K562 (cell line): ENCODE measurements around the gene ZRANB1. TPM values are rescaled to one million over a fixed set of nuclear protein-coding genes. Genes with fewer than 3 reads are reported as not detected.

Source experiments
- ATAC-seq: fragments of 200-7000 bp; cut with Tn5 transposase; 3 replicates; pipeline ENCODE4 v1.9.1; 2020; ENCODE audit warnings: moderate library complexity
- BruUV-seq: library from RNA; stranded (reverse); fragments of 400-500 nt; replicated peaks from 2 replicates; lab custom pipeline; 2021; lab: Mats Ljungman, UMichigan
- CTCF ChIA-PET: fragments of 300-600 bp; formaldehyde crosslinking; extraction: SDS; loops from one replicate; lab custom pipeline; 2021; ENCODE audit warnings: low intra/inter-chr PET ratio; lab: Yijun Ruan, JAX
- POLR2A ChIA-PET: fragments of 300-600, 350-650 bp; sonication (Branson Sonifier 250); formaldehyde crosslinking; extraction: SDS; loops from one replicate; lab custom pipeline; 2021; ENCODE audit warnings: antibody characterized with exemption, inconsistent platforms; lab: Yijun Ruan, JAX
- DNase-seq, 4 experiments: peaks; one replicate each; pipeline versions ENCODE4 v3.0.0 to v3.0.0-alpha.2; 2011 to 2018; ENCODE audit warnings: low spot score in 3 of 4, mixed read lengths in 3 of 4; ENCODE audit errors: extremely low read depth in 1 of 4
- FAIRE-seq: peaks from 2 replicates; lab custom pipeline; 2011; peaks lifted over from hg19 to GRCh38; lab: Jason Lieb, UNC
- H2AFZ ChIP-seq: 2 replicates; pipeline ENCODE4 v1.6.0; 2011; ENCODE audit warnings: low read depth, low read length, control low read depth, inconsistent platforms
- H3K27ac ChIP-seq: fragments of 200-600 bp; 3 replicates; pipeline ENCODE4 v1.8.0; 2011; ENCODE audit warnings: low read depth, mild to moderate bottlenecking, control low read depth, inconsistent platforms, low read length, moderate library complexity, mixed read lengths; ENCODE audit errors: extremely low read depth
- H3K27me3 ChIP-seq, 2 experiments: fragments of 300-600 bp in 1 of 2; 2 replicates in 1 of 2; 3 replicates in 1 of 2; pipeline versions ENCODE4 v1.6.0 to v1.8.0; 2011; ENCODE audit warnings: inconsistent platforms in 2 of 2, low read length in 2 of 2, mild to moderate bottlenecking in 1 of 2, mixed read lengths in 1 of 2, moderate library complexity in 1 of 2; ENCODE audit not compliant: control insufficient read depth in 2 of 2, insufficient read depth in 2 of 2
- H3K36me3 ChIP-seq: fragments of 300-600 bp; 3 replicates; pipeline ENCODE4 v1.8.0; 2011; ENCODE audit warnings: mild to moderate bottlenecking, low read length, inconsistent platforms; ENCODE audit not compliant: control insufficient read depth, insufficient read depth
- H3K4me1 ChIP-seq, 2 experiments: fragments of 200-600 bp in 1 of 2; replicated peaks in 1 of 2; 2 replicates in 1 of 2; 3 replicates in 1 of 2; pipeline versions ENCODE4 v1.5.1 to v1.8.0; 2011; ENCODE audit warnings: inconsistent platforms in 2 of 2, low read length in 2 of 2, mild to moderate bottlenecking in 1 of 2, mixed read lengths in 1 of 2, moderate library complexity in 1 of 2; ENCODE audit not compliant: control insufficient read depth in 2 of 2, insufficient read depth in 2 of 2
- H3K4me2 ChIP-seq: 2 replicates; pipeline ENCODE4 v1.6.1; 2011; ENCODE audit warnings: low read length, control low read depth, inconsistent platforms, mixed read lengths; ENCODE audit not compliant: insufficient read depth
- H3K4me3 ChIP-seq: fragments of 200-600 bp; sonication (generic), shearing (Covaris generic); 2 replicates; pipeline ENCODE4 v1.5.1; 2016; ENCODE audit warnings: control low read depth, inconsistent platforms
- H3K79me2 ChIP-seq: fragments of 200-600 bp; 3 replicates; pipeline ENCODE4 v1.8.0; 2011; ENCODE audit warnings: low read length, inconsistent platforms; ENCODE audit not compliant: control insufficient read depth, insufficient read depth
- H3K9ac ChIP-seq, 2 experiments: 2 replicates each; pipeline versions ENCODE4 v1.6.0 to v1.6.1; 2011; ENCODE audit warnings: low read depth in 2 of 2, low read length in 2 of 2, control low read depth in 1 of 2, inconsistent platforms in 1 of 2, mild to moderate bottlenecking in 1 of 2, mixed read lengths in 1 of 2; ENCODE audit not compliant: insufficient read depth in 1 of 2
- H3K9me1 ChIP-seq: one replicate; pipeline ENCODE4 v1.6.0; 2011; ENCODE audit warnings: inconsistent platforms, mild to moderate bottlenecking, low read length, moderate library complexity; ENCODE audit not compliant: control insufficient read depth, insufficient read depth
- H3K9me3 ChIP-seq: replicated peaks from 2 replicates; pipeline ENCODE4 v1.5.1; 2011; ENCODE audit warnings: low read depth, low read length, inconsistent platforms; ENCODE audit not compliant: control insufficient read depth, insufficient read depth
- H4K20me1 ChIP-seq: replicated peaks from 2 replicates; pipeline ENCODE4 v1.6.1; 2011; ENCODE audit warnings: low read length, inconsistent platforms, mixed read lengths; ENCODE audit not compliant: control insufficient read depth, insufficient read depth
- ARNT ChIP-seq, 2 experiments: fragments of 450-650 bp; IDR thresholded peaks; 2 replicates each; pipeline ENCODE4 v1.6.1; 2016; ENCODE audit warnings: mild to moderate bottlenecking in 1 of 2
- CBFB ChIP-seq: sonication (generic); formaldehyde crosslinking; IDR thresholded peaks from 2 replicates; pipeline ENCODE4 v1.4.0; 2020; ENCODE audit warnings: mild to moderate bottlenecking, missing genetic modification reagents
- CCNT2 ChIP-seq: IDR thresholded peaks from 2 replicates; pipeline ENCODE4 v1.6.1; 2011; ENCODE audit warnings: borderline replicate concordance, low read depth, mild to moderate bottlenecking, moderate library complexity, mixed read lengths, low read length; ENCODE audit not compliant: insufficient read length; ENCODE audit errors: extremely low read depth
- ELF2 ChIP-seq: fragments of 250-450 bp; sonication (Bioruptor Pico); IDR thresholded peaks from 2 replicates; pipeline ENCODE4 v1.5.0; 2021; ENCODE audit warnings: mild to moderate bottlenecking
- KLF13 ChIP-seq: fragments of 450-650 bp; IDR thresholded peaks from 2 replicates; pipeline ENCODE4 v1.6.1; 2016; ENCODE audit warnings: missing genetic modification characterization, low read depth, mild to moderate bottlenecking, missing compliant biosample characterization, moderate library complexity, borderline replicate concordance
- KLF16 ChIP-seq: IDR thresholded peaks from 2 replicates; pipeline ENCODE4 v1.6.1; 2016; ENCODE audit warnings: antibody characterized with exemption
- LEF1 ChIP-seq: fragments of 450-650 bp; IDR thresholded peaks from 2 replicates; pipeline ENCODE4 v1.6.1; 2016; ENCODE audit warnings: mild to moderate bottlenecking
- NR1H2 ChIP-seq: sonication (generic); formaldehyde crosslinking; IDR thresholded peaks from 2 replicates; pipeline ENCODE4 v1.4.0; 2020; ENCODE audit warnings: mild to moderate bottlenecking, missing genetic modification reagents
- PHF21A ChIP-seq: fragments of 450-650 bp; IDR thresholded peaks from 2 replicates; pipeline ENCODE4 v1.6.1; 2017; ENCODE audit warnings: low read depth, borderline replicate concordance
- POLR3G ChIP-seq: IDR thresholded peaks from 2 replicates; pipeline ENCODE4 v1.6.1; 2011; ENCODE audit not compliant: insufficient read length, insufficient replicate concordance; ENCODE audit errors: extremely low read depth
- RFX7 ChIP-seq: fragments of 250-450 bp; sonication (Bioruptor Pico); IDR thresholded peaks from 2 replicates; pipeline ENCODE4 v1.5.1; 2021; ENCODE audit warnings: mild to moderate bottlenecking
- SP2 ChIP-seq: IDR thresholded peaks from 2 replicates; pipeline ENCODE4 v1.6.1; 2011; ENCODE audit warnings: mild to moderate bottlenecking, low read depth, low read length, moderate library complexity; ENCODE audit not compliant: poor library complexity, severe bottlenecking; ENCODE audit errors: extremely low read depth
- ZFP1 ChIP-seq: fragments of 450-650 bp; formaldehyde crosslinking; IDR thresholded peaks from 2 replicates; pipeline ENCODE4 v1.4.0; 2020; ENCODE audit warnings: mild to moderate bottlenecking, mixed read lengths
- ZNF184 ChIP-seq: sonication (generic); formaldehyde crosslinking; IDR thresholded peaks from 2 replicates; pipeline ENCODE4 v1.5.0; 2020; ENCODE audit warnings: missing genetic modification reagents
- ZNF408 ChIP-seq: fragments of 250-450 bp; sonication (Bioruptor Pico); IDR thresholded peaks from 2 replicates; pipeline ENCODE4 v1.4.0; 2020; ENCODE audit warnings: low read depth, mild to moderate bottlenecking, moderate library complexity
- ZNF431 ChIP-seq: sonication (generic); formaldehyde crosslinking; IDR thresholded peaks from 2 replicates; pipeline ENCODE4 v1.8.0; 2022; ENCODE audit warnings: mild to moderate bottlenecking, missing genetic modification reagents
- ZNF644 ChIP-seq: fragments of 200-800 bp; sonication (Bioruptor generic); IDR thresholded peaks from 2 replicates; pipeline ENCODE4 v1.6.1; 2016; ENCODE audit warnings: low read depth, missing genetic modification characterization, missing compliant biosample characterization
- WGBS: fragments of 100-300 bp; shearing (Covaris generic); methylation state at CpG from one replicate; pipeline ENCODE4 v1.1.6; 2016; ENCODE audit warnings: low coverage, mixed read lengths; ENCODE audit not compliant: insufficient coverage; ENCODE audit errors: missing lambda C conversion rate; 5-methylcytosine and 5-hydroxymethylcytosine counted together
- in situ Hi-C: fragments of 300-500 bp; cut with MboI; formaldehyde crosslinking; loops from 4 replicates; pipeline ENCODE4 v1.15.0; 2018; ENCODE audit warnings: inconsistent platforms, mixed read lengths
- intact Hi-C: fragments of 100-400 bp; cut with micrococcal nuclease; formaldehyde crosslinking; loops from 2 replicates; pipeline ENCODE4 v1.14.2; 2022
- polyA plus RNA-seq, 8 experiments: library from polyadenylated mRNA; depleted of rRNA in 4 of 8; stranded (reverse) in 5 of 8; unstranded in 3 of 8; fragments of >200 nt; fragmentation: Nextera tagmentation in 2 of 8; fragmentation: Illumina TruSeq in 1 of 8; extraction: Ambion mirVana in 2 of 8; extraction: Trizol in 1 of 8; gene quantifications; 2 replicates each; pipeline versions ENCODE4 v1.2.1 to v1.2.3, GENCODE V29; 2011 to 2014; ENCODE audit warnings: inconsistent platforms in 1 of 8, missing spikeins in 1 of 8
- total RNA-seq, 7 experiments: library from RNA; depleted of rRNA in 6 of 7; stranded (reverse); fragments of >200 nt in 6 of 7; fragmentation: Illumina TruSeq in 2 of 7; extraction: Trizol in 2 of 7; gene quantifications; 2 replicates each; pipeline versions ENCODE4 v1.2.1 to v1.2.3, GENCODE V29; 2011 to 2021; ENCODE audit warnings: low replicate concordance in 1 of 7
- TF ChIP-seq, protein P1 (sequence below): fragments of 250-450 bp; sonication (Bioruptor Pico); IDR thresholded peaks from 2 replicates; pipeline ENCODE4 v1.5.0; 2020; ENCODE audit warnings: mild to moderate bottlenecking, borderline replicate concordance
- TF ChIP-seq, protein P2 (sequence below): sonication (generic); formaldehyde crosslinking; IDR thresholded peaks from 2 replicates; pipeline ENCODE4 v1.8.1; 2023; ENCODE audit warnings: mild to moderate bottlenecking, missing genetic modification reagents
- TF ChIP-seq, protein P3 (sequence below): sonication (generic); formaldehyde crosslinking; IDR thresholded peaks from 2 replicates; pipeline ENCODE4 v1.8.0; 2022; ENCODE audit warnings: mild to moderate bottlenecking, low read depth, missing genetic modification reagents

ZRANB1 gene
- total and polyA plus RNA-seq, 9 of the 15 experiments (the other 6 are each of a cell fraction or from before 2014, with no cell fraction given) = 0.07 to 1.1 (median 0.64) TPM

DNA sequence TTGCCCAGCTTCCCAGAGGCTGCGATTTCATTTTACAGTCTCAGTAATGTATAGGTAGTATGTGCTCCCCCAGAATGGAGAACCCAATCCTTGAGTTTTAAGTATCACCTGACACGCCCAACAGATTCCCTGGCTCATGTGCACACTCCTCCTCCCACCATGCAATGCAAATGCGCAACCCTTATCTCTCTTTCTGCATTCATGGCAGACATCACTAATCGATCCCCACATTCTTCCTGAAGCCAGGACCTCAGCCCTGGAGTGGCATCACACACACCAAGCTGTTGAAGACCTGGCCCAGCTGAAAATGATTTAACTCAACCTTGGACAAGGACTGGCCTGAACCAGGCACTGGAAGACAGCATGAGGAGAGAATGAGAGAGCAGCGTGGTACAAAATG, 68.4 kb downstream of the ZRANB1 start:
- BruUV-seq = no TSS peak
- no peaks in the 10 kb centered on the region for H3K9me3 ChIP-seq
- ATAC-seq (no peak), FAIRE-seq (no peak), DNase-seq (no peak)
- no peaks in the 10 kb centered on the region for H3K79me2 ChIP-seq
- no peak overlapping the region for H3K4me3 ChIP-seq
- TF ChIP-seq ZNF408 (CRISPR knock-in tag) (no peak), PHF21A (no peak), CBFB (CRISPR knock-in tag) (no peak), POLR3G (no peak), LEF1 (no peak), KLF16 (no peak), ZNF644 (tag) (no peak), CCNT2 (no peak), ARNT (IDR thresholded peaks at IDR 0.05) (no peak), KLF13 (tag) (no peak), ZNF184 (CRISPR knock-in tag) (no peak), ZFP1 (CRISPR knock-in tag) (no peak), RFX7 (CRISPR knock-in tag) (no peak), SP2 (no peak), ELF2 (CRISPR knock-in tag) (no peak), NR1H2 (CRISPR knock-in tag) (no peak), ZNF431 (CRISPR knock-in tag) (no peak)
- TF ChIP-seq, protein P1, sequence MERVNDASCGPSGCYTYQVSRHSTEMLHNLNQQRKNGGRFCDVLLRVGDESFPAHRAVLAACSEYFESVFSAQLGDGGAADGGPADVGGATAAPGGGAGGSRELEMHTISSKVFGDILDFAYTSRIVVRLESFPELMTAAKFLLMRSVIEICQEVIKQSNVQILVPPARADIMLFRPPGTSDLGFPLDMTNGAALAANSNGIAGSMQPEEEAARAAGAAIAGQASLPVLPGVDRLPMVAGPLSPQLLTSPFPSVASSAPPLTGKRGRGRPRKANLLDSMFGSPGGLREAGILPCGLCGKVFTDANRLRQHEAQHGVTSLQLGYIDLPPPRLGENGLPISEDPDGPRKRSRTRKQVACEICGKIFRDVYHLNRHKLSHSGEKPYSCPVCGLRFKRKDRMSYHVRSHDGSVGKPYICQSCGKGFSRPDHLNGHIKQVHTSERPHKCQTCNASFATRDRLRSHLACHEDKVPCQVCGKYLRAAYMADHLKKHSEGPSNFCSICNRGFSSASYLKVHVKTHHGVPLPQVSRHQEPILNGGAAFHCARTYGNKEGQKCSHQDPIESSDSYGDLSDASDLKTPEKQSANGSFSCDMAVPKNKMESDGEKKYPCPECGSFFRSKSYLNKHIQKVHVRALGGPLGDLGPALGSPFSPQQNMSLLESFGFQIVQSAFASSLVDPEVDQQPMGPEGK (CRISPR knock-in tag) = no peak
- TF ChIP-seq, protein P2, sequence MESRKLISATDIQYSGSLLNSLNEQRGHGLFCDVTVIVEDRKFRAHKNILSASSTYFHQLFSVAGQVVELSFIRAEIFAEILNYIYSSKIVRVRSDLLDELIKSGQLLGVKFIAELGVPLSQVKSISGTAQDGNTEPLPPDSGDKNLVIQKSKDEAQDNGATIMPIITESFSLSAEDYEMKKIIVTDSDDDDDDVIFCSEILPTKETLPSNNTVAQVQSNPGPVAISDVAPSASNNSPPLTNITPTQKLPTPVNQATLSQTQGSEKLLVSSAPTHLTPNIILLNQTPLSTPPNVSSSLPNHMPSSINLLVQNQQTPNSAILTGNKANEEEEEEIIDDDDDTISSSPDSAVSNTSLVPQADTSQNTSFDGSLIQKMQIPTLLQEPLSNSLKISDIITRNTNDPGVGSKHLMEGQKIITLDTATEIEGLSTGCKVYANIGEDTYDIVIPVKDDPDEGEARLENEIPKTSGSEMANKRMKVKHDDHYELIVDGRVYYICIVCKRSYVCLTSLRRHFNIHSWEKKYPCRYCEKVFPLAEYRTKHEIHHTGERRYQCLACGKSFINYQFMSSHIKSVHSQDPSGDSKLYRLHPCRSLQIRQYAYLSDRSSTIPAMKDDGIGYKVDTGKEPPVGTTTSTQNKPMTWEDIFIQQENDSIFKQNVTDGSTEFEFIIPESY (CRISPR knock-in tag) = no peak
- TF ChIP-seq, protein P3, sequence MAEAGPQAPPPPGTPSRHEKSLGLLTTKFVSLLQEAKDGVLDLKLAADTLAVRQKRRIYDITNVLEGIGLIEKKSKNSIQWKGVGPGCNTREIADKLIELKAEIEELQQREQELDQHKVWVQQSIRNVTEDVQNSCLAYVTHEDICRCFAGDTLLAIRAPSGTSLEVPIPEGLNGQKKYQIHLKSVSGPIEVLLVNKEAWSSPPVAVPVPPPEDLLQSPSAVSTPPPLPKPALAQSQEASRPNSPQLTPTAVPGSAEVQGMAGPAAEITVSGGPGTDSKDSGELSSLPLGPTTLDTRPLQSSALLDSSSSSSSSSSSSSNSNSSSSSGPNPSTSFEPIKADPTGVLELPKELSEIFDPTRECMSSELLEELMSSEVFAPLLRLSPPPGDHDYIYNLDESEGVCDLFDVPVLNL (CRISPR knock-in tag) = no peak
- no peaks in the 10 kb centered on the region for H3K36me3 ChIP-seq
- H3K9ac ChIP-seq = no peak overlapping the region
- ChIA-PET POLR2A (no interaction called here), CTCF (no interaction called here)
- in situ Hi-C loops (no loop called here), intact Hi-C loops (no loop called here)
- H3K4me2 ChIP-seq = no peak overlapping the region
- no peaks in the 10 kb centered on the region for H4K20me1 ChIP-seq
- H3K27ac ChIP-seq = no peak overlapping the region
- H3K27me3 ChIP-seq = no peaks in the 10 kb centered on the region
- WGBS = no CpG with 5 or more reads among the region's 5 CpGs
- H3K4me1 ChIP-seq = no peaks in the 10 kb centered on the region
- H2AFZ ChIP-seq = no peak overlapping the region
- no peaks in the 10 kb centered on the region for H3K9me1 ChIP-seq
